GM12873 (cell line): ENCODE results near the gene LRATD1.

Source experiments
- TF ChIP-seq, protein P1 (sequence below): IDR thresholded peaks from 2 replicates; pipeline ENCODE4 v1.5.1; 2012; ENCODE audit warnings: low read depth, mild to moderate bottlenecking, moderate library complexity, low read length, control low read depth; ENCODE audit not compliant: insufficient read depth; ENCODE audit errors: missing control alignments

LRATD1 gene

DNA sequence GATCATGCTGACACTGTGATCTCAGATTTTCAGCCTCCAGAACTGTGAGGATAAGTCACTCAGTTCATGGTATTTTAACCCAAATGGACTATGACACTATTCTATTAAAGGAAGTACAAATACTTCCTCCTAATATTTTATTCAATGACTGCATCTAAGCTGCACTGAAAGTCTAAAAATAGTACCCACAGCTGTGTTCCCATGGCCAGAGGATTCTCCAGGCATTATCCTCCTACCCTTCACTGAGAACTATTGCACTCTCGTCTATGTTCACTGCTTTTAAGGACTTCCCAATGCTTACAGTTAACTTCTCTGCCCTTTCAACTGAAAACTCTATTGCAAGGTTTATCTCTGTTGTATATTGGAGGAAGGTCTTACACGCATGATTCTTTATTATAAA, 15.2 kb downstream of the LRATD1 start:
- TF ChIP-seq, protein P1, sequence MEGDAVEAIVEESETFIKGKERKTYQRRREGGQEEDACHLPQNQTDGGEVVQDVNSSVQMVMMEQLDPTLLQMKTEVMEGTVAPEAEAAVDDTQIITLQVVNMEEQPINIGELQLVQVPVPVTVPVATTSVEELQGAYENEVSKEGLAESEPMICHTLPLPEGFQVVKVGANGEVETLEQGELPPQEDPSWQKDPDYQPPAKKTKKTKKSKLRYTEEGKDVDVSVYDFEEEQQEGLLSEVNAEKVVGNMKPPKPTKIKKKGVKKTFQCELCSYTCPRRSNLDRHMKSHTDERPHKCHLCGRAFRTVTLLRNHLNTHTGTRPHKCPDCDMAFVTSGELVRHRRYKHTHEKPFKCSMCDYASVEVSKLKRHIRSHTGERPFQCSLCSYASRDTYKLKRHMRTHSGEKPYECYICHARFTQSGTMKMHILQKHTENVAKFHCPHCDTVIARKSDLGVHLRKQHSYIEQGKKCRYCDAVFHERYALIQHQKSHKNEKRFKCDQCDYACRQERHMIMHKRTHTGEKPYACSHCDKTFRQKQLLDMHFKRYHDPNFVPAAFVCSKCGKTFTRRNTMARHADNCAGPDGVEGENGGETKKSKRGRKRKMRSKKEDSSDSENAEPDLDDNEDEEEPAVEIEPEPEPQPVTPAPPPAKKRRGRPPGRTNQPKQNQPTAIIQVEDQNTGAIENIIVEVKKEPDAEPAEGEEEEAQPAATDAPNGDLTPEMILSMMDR = no peak

DNA sequence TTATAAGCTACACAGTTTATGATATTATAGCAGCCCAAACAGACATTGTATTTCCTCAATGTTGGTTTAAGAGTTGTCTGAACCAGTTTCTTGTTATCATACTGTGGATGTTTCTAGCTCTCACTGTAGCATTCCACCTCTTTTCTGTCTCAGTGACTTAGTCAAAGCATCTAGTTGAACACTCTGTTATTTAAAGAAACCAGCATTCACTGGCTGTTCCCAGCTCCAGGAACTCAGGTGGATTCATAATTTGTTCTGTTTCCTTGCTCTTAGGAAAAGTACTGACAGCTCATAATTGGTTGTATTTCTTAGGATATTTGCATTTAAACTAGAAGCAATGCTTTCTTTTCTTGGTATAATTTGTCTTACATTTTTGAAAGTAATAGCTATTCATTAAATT, 17.5 kb downstream of the LRATD1 start:
- TF ChIP-seq, protein P1 = no peak

DNA sequence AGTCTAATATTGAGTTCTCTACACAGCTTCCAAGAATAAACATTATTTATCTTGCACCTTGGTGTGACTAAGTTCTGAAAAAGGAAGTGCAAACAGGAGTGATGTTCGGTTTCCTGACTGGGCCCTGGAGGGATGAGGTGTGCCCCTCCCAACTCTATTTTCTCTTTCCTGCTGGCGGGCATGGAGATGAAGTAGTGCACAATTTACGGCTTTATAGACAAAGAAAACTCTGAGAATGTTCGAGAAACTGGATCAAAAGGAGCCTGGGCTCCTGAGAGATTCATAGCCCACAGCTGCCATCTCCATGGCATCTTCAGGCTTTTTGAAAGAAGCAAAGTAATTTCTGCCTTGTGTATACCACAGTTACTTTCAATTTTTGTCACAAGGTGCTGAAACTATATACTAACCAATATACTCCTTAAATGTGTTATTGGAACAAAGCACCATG, 22.3 kb downstream of the LRATD1 start:
- TF ChIP-seq, protein P1 = no peak

DNA sequence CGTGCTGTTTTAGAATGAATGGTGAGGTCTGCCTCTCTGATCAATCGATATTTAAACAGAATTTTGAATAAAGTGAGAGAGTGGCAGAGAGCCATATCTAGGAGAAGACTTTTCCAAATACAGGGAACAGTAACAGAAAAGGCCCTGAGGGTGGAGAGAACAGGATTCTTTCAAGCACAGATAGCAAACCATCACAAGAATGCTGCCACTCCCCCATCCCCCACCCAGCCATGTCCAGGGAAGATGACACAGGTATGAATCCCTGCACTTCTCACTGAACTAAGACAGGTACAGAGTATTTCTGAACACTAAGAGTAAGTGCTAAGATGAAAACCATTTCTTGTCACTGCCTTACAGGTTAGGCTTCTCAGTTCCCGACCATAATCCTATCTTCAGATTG, 23.6 kb downstream of the LRATD1 start:
- TF ChIP-seq, protein P1 = no peak

DNA sequence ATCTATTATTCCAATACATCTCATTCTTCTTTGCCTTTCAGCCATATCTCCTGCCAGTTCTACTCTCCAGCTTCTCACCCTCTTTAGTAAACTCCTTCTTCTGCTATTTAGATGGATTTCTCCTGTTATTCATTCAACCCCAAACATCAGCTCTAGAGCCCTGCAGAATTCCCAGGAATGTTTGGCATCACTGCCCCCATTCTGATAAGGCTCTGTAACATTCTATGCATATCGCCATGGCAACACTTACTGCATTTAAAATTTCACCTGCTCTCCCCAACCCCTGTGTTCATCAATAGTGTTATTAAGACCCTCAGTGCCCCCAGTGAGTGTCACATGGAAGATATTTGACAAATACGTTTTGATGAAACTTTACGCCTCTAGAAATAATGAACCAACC, 28.6 kb downstream of the LRATD1 start:
- TF ChIP-seq, protein P1 = no peak

DNA sequence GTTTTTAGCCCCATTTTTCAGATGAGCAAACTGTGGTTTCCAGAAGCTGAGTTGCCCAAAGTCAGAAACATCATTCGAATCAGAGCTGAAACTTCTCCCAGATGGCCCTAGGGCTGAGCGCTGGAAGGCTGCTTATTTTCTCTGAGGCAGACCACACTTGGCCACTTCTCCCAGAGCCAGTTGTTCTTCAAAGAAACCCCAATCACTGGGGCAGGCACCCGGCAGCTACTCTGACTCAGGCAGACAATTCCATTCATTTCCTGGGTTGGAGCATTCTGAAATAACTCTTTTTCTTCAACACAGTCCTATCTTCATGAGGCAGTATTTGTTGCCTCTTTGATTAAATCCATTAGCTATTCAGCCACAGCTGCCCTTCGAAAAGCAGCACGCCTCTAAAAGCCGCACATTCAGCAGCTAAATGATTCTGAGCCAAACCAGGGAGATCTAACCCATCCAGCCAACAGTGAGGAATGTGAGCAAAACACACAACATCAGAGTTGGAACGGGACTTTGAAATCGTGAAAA, 40.9 kb downstream of the LRATD1 start:
- TF ChIP-seq, protein P1 = no peak

DNA sequence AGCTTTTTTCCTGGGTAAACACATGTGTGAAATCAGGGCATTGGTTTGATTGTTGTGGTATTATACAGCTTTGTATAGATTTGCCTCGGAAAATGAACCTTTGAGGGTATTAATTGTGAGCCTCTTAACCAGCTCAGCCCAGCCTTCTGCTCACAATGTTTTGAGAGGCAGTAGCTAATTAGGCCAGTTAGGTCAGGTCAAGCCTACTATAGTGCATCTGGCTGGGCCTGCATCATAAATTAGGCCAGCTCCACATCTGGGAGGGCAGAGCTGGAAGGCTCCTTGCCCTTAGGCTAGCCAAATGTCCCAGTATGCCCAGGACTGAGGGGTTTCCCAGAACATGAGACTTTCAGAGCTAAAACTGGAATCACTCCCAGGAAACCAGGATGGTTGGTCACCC, 43.0 kb downstream of the LRATD1 start:
- TF ChIP-seq, protein P1 = no peak
